ENCODE data around the gene HNRNPA1L2. TPM values are rescaled to one million over a fixed set of nuclear protein-coding genes. Genes with fewer than 3 reads are reported as not detected.

HNRNPA1L2 gene
- total RNA-seq, 1 experiment from 2014 or later = 6.2 TPM

- RAD21 ChIA-PET (ENCODE audit: low non-redundant PET in 1 of 2, low total read pairs in 2 of 2, uncharacterized antibody in 2 of 2, unreplicated experiment in 2 of 2) = interaction anchor here (0.8 to 2.0 kb wide), 2 partner anchors 304 kb away, joined by 3 to 6 read pairs; no protein-coding TSS in a partner anchor
- intact Hi-C loops (cut with micrococcal nuclease) = no loop called here
Measured at GRCh38 chr13:52664272-52664671, 22.0 kb downstream of the HNRNPA1L2 start.

More at GRCh38 chr13:52664272-52664671, 22.0 kb downstream of the HNRNPA1L2 start:
- Histone ChIP-seq H3K9ac (ENCODE audit: low read length) (no peak overlapping the region), H3K4me3 (replicated peaks in 1 of 2; ENCODE audit: low read depth in 1 of 2, low read length in 2 of 2) (no peak overlapping the region), H3K27ac (ENCODE audit: low read depth, low read length) (no peak overlapping the region), H3K79me2 (ENCODE audit: insufficient read depth, low read length) (peaks cover 68% of the 10 kb centered on the region), H2AFZ (ENCODE audit: low read depth, low read length, poor library complexity, severe bottlenecking) (no peak overlapping the region), H3K9me3 (ENCODE audit: control insufficient read depth in 1 of 2, insufficient read depth in 1 of 2, low read depth in 1 of 2, low read length in 2 of 2) (no peaks in the 10 kb centered on the region), H3K36me3 (ENCODE audit: control insufficient read depth in 1 of 2, insufficient read depth in 2 of 2, low read length in 2 of 2) (peaks cover 63 to 64% of the 10 kb centered on the region in 2 experiments), H3K9me2 (ENCODE audit: insufficient read depth) (no peaks in the 10 kb centered on the region), H3K4me2 (ENCODE audit: low read length) (no peak overlapping the region), H4K20me1 (ENCODE audit: insufficient read depth) (peaks cover 4% of the 10 kb centered on the region; the same call in 1 of the 2 replicates), H3K4me1 (ENCODE audit: control insufficient read depth in 1 of 2, insufficient read depth in 2 of 2, low read length in 2 of 2) (no peaks in the 10 kb centered on the region), H3K27me3 (ENCODE audit: insufficient read depth, low read length) (no peaks in the 10 kb centered on the region)
- BruUV-seq (replicated peaks) = no TSS peak
- ATAC-seq (no peak), DNase-seq (ENCODE audit: low read depth, low spot score) (no peak)
- TF ChIP-seq RAD21 (IDR thresholded peaks at IDR 0.05; ENCODE audit: low read depth) = no peak
- TF ChIP-seq CBX3 (IDR thresholded peaks at IDR 0.05; ENCODE audit: low read depth) = no peak
- TF ChIP-seq CTCF (IDR thresholded peaks at IDR 0.05 in 2 of 3, conservative IDR thresholded peaks at IDR 0.05 in 1 of 3; ENCODE audit: borderline replicate concordance in 1 of 3, insufficient read depth in 1 of 3, low read depth in 2 of 3, low read length in 2 of 3) = no peak
- no peak for TF ChIP-seq JUND (IDR thresholded peaks at IDR 0.05)
- TF ChIP-seq POLR2A (IDR thresholded peaks at IDR 0.05; ENCODE audit: borderline replicate concordance, extremely low read depth, insufficient read depth, insufficient read length) = no peak
- no peak for TF ChIP-seq SP1 (IDR thresholded peaks at IDR 0.05; ENCODE audit: low read depth)
- no peak for TF ChIP-seq REST (IDR thresholded peaks at IDR 0.05; ENCODE audit: low read depth)
- TF ChIP-seq EZH2phosphoT487 (IDR thresholded peaks at IDR 0.05; ENCODE audit: borderline replicate concordance) = no peak
- no peak for TF ChIP-seq ZNF274 (IDR thresholded peaks at IDR 0.05; ENCODE audit: low read depth, low read length)
- no peak for TF ChIP-seq SIN3A (IDR thresholded peaks at IDR 0.05; ENCODE audit: low read depth)
- no peak for TF ChIP-seq ELF1 (IDR thresholded peaks at IDR 0.05; ENCODE audit: borderline replicate concordance, low read depth)
- ChIA-PET CTCF (interaction anchor here (1.0 to 1.9 kb wide), 5 partner anchors 7 to 145 kb away, joined by 3 to 39 read pairs (median 5); partner anchors contain the start of gene SUGT1), POLR2A (interaction anchor here (1.8 kb wide), 1 partner anchor 12 kb away, joined by 9 read pairs; the partner anchor contains the start of gene SUGT1)

Data from HCT116 (cell line).